Right lobe of liver (tissue), 6 donors: Measurements from ENCODE around the gene XAF1. TPM values are rescaled to one million over a fixed set of nuclear protein-coding genes. Genes with fewer than 3 reads are reported as not detected.
"Not testable (repeated sequence)": the region's sequence is repeated elsewhere in the genome, so short reads cannot be mapped to it uniquely, and the experiment has no call there.

ENCODE experiments used
- ATAC-seq, 4 donors: fragments of 200-7000 bp; cut with Tn5 transposase; one replicate each; pipeline ENCODE4 v1.9.1; 2020; ENCODE audit warnings: mild to moderate bottlenecking in 4 of 4, moderate library complexity in 4 of 4
- DNase-seq, 3 donors: peaks; one replicate each; pipeline ENCODE4 v3.0.0-alpha.2; 2020
- H3K27ac ChIP-seq, 3 donors: fragments of 200-600 bp; one replicate each; pipeline ENCODE4 v1.8.0; 2022
- H3K27me3 ChIP-seq, 2 donors: fragments of 200-600 bp; one replicate each; pipeline ENCODE4 v1.8.0; 2022
- H3K36me3 ChIP-seq, 4 donors: fragments of 200-600 bp; sonication (generic) in 1 of 4; one replicate each; pipeline versions ENCODE4 v1.5.1 to v1.8.0; 2017 to 2022; ENCODE audit warnings: control low read depth in 1 of 4
- H3K4me1 ChIP-seq, 4 donors: fragments of 200-600 bp; sonication (generic) in 1 of 4; one replicate each; pipeline versions ENCODE4 v1.5.1 to v1.8.0; 2017 to 2022; ENCODE audit warnings: control low read depth in 1 of 4
- H3K4me3 ChIP-seq, 3 donors: fragments of 200-600 bp; one replicate each; pipeline ENCODE4 v1.8.0; 2022
- H3K9me3 ChIP-seq, 4 donors: fragments of 200-600 bp; sonication (generic) in 1 of 4; one replicate each; pipeline versions ENCODE4 v1.5.1 to v1.8.0; 2017 to 2022; ENCODE audit warnings: control low read depth in 1 of 4
- POLR2A ChIP-seq: fragments of 450-650 bp; IDR thresholded peaks from one replicate; pipeline ENCODE4 v1.6.1; 2017; ENCODE audit warnings: antibody characterized with exemption, mild to moderate bottlenecking
- WGBS: methylation state at CpG from one replicate; pipeline ENCODE4 v1.1.6; 2018; ENCODE audit warnings: low coverage, low lambda C conversion rate; ENCODE audit not compliant: insufficient coverage; ENCODE audit errors: missing lambda C conversion rate; 5-methylcytosine and 5-hydroxymethylcytosine counted together
- intact Hi-C, 2 donors: fragments of 100-400 bp; cut with DNase I; formaldehyde crosslinking; loops; one replicate each; pipeline versions ENCODE4 v1.11.2 to v1.14.1; 2022
- total RNA-seq, 6 experiments: library from RNA; depleted of rRNA in 2 of 6; stranded (reverse); fragments of >200 nt in 2 of 6; fragmentation: NEBNext Ultra II Directional in 3 of 6; extraction: Animal tissue kit (Norgen Biotek cat#: 25700) in 3 of 6; gene quantifications; one replicate each; pipeline versions ENCODE4 v1.1.0 to v1.2.4, GENCODE V29; 2016 to 2023
- TF ChIP-seq, protein P1 (sequence below), 4 donors: fragments of 200-600 bp in 3 of 4; fragments of 450-650 bp in 1 of 4; IDR thresholded peaks; one replicate each; pipeline versions ENCODE4 v1.5.1 to v1.8.0; 2016 to 2022; ENCODE audit warnings: antibody characterized with exemption in 4 of 4, mild to moderate bottlenecking in 2 of 4
- donor health status: DM: no; HTN: yes; CAD: no.
- donor health status: DM: no; HTN: no; CAD: no.
- donor health status: DM: no; HTN: no; CAD: no.
- donor health status: DM: no; HTN: yes; CAD: no.
- donor health status: DM: no; HTN: yes; CAD: no.

Gene XAF1
- total RNA-seq, 6 experiments from 2014 or later, result 15.9 to 76.8 (median 42.7) TPM

DNA sequence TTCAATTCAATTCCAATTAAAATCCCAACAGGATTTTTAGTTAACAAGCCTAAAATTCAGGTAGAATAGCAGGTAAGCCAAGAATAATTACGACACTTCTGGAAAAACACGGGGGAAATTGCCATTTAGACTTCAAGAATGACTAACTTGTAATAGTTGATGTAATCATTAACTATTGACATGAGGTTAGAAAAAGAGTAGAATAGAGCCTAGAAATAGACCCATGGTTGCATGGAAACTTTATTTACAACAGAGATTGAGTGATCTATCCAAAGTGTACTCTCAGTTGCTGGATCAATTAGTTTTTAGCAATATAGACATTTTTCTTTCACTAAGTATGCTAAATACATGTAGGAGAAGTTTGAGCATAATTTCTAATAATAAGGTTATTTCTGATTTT is 39.1 kb upstream of the XAF1 start:
- Histone ChIP-seq H3K4me3 (no peak overlapping the region), H3K27ac (peak overlapping the region; percentile 2 to 75 (median 67)), H3K4me1 (peaks cover 0 to 16% (median 2%) of the 10 kb centered on the region in 4 donors), H3K27me3 (no peaks in the 10 kb centered on the region), H3K9me3 (peaks cover 0 to 3% (median 0%) of the 10 kb centered on the region in 4 donors), H3K36me3 (no peaks in the 10 kb centered on the region)
- intact Hi-C loops, result no loop called here
- DNase-seq (no peak), ATAC-seq (peak in 3 of 4 donors; percentile 2 to 39 (median 15))
- 34% methylated on average over 2 of the region's 2 CpGs for WGBS
- TF ChIP-seq, protein P1, sequence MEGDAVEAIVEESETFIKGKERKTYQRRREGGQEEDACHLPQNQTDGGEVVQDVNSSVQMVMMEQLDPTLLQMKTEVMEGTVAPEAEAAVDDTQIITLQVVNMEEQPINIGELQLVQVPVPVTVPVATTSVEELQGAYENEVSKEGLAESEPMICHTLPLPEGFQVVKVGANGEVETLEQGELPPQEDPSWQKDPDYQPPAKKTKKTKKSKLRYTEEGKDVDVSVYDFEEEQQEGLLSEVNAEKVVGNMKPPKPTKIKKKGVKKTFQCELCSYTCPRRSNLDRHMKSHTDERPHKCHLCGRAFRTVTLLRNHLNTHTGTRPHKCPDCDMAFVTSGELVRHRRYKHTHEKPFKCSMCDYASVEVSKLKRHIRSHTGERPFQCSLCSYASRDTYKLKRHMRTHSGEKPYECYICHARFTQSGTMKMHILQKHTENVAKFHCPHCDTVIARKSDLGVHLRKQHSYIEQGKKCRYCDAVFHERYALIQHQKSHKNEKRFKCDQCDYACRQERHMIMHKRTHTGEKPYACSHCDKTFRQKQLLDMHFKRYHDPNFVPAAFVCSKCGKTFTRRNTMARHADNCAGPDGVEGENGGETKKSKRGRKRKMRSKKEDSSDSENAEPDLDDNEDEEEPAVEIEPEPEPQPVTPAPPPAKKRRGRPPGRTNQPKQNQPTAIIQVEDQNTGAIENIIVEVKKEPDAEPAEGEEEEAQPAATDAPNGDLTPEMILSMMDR (IDR thresholded peaks at IDR 0.05), result peak in 1 of 4 donors; percentile 13
- TF ChIP-seq POLR2A, result no peak

DNA sequence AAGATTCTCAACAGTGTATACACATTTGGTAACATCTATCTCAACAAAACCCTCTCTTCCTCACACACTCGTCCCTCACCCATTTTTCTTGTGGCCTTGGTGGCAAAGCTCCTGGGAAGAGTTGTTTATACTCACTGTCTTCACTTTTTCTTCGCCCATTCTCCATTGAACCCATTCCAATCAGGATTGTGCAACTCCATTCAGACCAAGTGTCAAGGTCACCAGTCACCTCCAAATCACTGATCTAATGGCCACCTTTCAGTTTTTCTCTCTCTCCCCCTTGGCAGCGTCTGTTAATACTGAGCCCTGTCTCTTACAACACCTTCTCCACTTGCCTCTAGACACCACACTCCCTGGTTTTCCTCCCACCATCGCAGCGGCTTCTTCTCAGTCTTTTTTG is 34.1 kb upstream of the XAF1 start:
- H3K9me3 ChIP-seq, result peaks cover 0 to 3% (median 0%) of the 10 kb centered on the region in 4 donors
- no peaks in the 10 kb centered on the region for H3K4me1 ChIP-seq
- H3K4me3 ChIP-seq, result no peak overlapping the region
- no peak for TF ChIP-seq POLR2A
- TF ChIP-seq, protein P1 (IDR thresholded peaks at IDR 0.05), result no peak
- intact Hi-C loops, result no loop called here
- 59% methylated on average over 5 of the region's 5 CpGs for whole genome bisulfite sequencing
- no peak overlapping the region for H3K27ac ChIP-seq
- H3K27me3 ChIP-seq, result no peaks in the 10 kb centered on the region
- peak in 3 of 4 donors; percentile 23 to 42 (median 42) for ATAC-seq
- DNase-seq, result no peak
- no peaks in the 10 kb centered on the region for H3K36me3 ChIP-seq

DNA sequence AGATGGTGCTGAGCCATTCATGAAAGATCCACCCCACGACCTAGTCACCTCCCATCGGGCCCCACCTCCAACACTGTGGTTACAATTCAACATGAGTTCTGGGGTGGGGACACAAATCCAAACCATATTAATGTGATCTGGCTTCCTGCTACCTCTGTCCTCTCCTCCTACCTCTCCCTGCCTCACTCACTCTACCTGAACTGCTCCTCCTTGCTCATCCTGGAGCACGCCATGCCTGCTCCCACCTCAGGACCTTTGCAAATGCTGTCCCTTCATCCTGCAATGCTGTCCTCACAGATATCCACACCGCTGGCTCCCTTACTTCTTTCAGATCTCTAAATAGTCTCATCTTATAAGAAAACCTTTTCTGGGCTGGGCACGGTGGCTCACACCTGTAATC is 31.8 kb upstream of the XAF1 start:
- Histone ChIP-seq H3K4me3 (no peak overlapping the region), H3K27me3 (no peaks in the 10 kb centered on the region), H3K36me3 (no peaks in the 10 kb centered on the region), H3K27ac (no peak overlapping the region), H3K4me1 (no peaks in the 10 kb centered on the region), H3K9me3 (no peaks in the 10 kb centered on the region)
- intact Hi-C loops, result no loop called here
- 92% methylated on average over 5 of the region's 5 CpGs for WGBS
- no peak for TF ChIP-seq POLR2A
- TF ChIP-seq, protein P1 (IDR thresholded peaks at IDR 0.05), result no peak
- no peak for DNase-seq
- no peak for ATAC-seq

DNA sequence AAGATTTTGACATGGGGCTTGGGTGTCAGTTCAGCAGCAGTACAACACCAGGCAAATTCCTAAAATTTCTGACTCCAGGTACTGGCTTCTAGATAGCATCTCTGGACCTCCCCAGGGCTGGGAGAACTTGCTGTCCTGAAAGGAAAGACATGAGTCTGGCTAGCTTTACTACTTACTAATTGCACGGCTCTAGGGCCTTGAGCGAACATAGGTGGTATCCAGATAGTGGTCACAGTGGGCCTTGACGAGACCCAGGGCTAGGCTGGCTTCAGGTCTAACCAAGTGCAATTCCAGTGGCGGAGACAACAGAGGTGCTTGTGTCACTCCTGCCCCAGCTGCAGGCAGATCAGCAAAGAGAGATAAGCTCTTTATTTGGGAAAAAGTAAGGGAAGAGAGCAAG is 26.3 kb upstream of the XAF1 start:
- no peaks in the 10 kb centered on the region for H3K9me3 ChIP-seq
- intact Hi-C loops, result no loop called here
- no peaks in the 10 kb centered on the region for H3K36me3 ChIP-seq
- no peak overlapping the region for H3K4me3 ChIP-seq
- no peak for ATAC-seq
- no peaks in the 10 kb centered on the region for H3K27me3 ChIP-seq
- H3K27ac ChIP-seq, result no peak overlapping the region
- H3K4me1 ChIP-seq, result no peaks in the 10 kb centered on the region
- TF ChIP-seq, protein P1 (IDR thresholded peaks at IDR 0.05), result no peak
- TF ChIP-seq POLR2A, result no peak
- WGBS, result 86% methylated on average over 3 of the region's 4 CpGs
- no peak for DNase-seq

DNA sequence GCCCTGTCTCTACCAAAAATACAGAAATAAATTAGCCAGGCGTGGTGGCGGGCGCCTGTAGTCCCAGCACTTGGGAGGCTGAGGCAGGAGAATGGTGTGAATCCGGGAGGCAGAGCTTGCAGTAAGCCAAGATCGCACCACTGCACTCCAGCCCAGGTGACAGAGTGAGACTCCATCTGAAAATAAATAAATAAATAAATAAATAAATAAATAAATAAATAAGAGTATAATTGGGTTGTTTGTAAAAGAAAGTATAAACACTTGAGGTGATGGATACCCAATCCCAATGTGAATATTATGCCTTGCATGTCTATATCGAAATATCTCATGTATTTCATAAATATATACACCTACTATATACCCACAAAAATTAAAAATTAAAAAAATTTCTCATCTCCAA is 9.2 kb upstream of the XAF1 start:
- H3K9me3 ChIP-seq, H3K4me3 ChIP-seq, ATAC-seq, DNase-seq, intact Hi-C loops, H3K27ac ChIP-seq, H3K36me3 ChIP-seq, H3K4me1 ChIP-seq, H3K27me3 ChIP-seq: not testable (repeated sequence)
- WGBS, result 79% methylated on average over 4 of the region's 6 CpGs
